SK-N-SH (cell line): Measurements from ENCODE around the gene ACE. TPM values are rescaled to one million over a fixed set of nuclear protein-coding genes. Genes with fewer than 3 reads are reported as not detected.

Source experiments
- CTCF ChIA-PET: fragments of 300-600, 350-600 bp; formaldehyde crosslinking; extraction: SDS; loops from one replicate; lab custom pipeline; 2021; lab: Yijun Ruan, JAX
- POLR2A ChIA-PET: fragments of 350-600 bp; sonication (Branson Sonifier 250); formaldehyde crosslinking; extraction: SDS; loops from one replicate; lab custom pipeline; 2020; ENCODE audit warnings: antibody characterized with exemption, inconsistent platforms; lab: Yijun Ruan, JAX
- DNase-seq: peaks from one replicate; pipeline ENCODE4 v3.0.0; 2012
- H2AFZ ChIP-seq: fragments of 200-600 bp; sonication (generic); 2 replicates; pipeline ENCODE4 v1.8.1; 2016; ENCODE audit warnings: antibody characterized with exemption, mild to moderate bottlenecking, low read depth
- H3F3A ChIP-seq: fragments of 200-600 bp; sonication (generic); replicated peaks from 2 replicates; pipeline ENCODE3; 2016; ENCODE audit warnings: antibody characterized with exemption, mild to moderate bottlenecking; ENCODE audit not compliant: insufficient read depth
- H3K27ac ChIP-seq, 2 experiments: fragments of 200-500 bp in 1 of 2; fragments of 200-600 bp in 1 of 2; sonication (Bioruptor generic) in 1 of 2; sonication (generic), shearing (Covaris generic) in 1 of 2; 2 replicates each; pipeline versions ENCODE4 v1.5.1 to v1.6.1; 2014 to 2016; ENCODE audit warnings: low read depth in 2 of 2, inconsistent platforms in 1 of 2, low read length in 1 of 2, mild to moderate bottlenecking in 1 of 2, mixed read lengths in 1 of 2
- H3K27me3 ChIP-seq: fragments of 200-600 bp; sonication (generic), shearing (Covaris generic); 2 replicates; pipeline ENCODE4 v1.6.1; 2016; ENCODE audit warnings: mixed run types; ENCODE audit not compliant: insufficient read depth
- H3K36me3 ChIP-seq, 2 experiments: fragments of 200-500 bp in 1 of 2; fragments of 200-600 bp in 1 of 2; sonication (Bioruptor generic) in 1 of 2; sonication (generic) in 1 of 2; replicated peaks in 1 of 2; 2 replicates each; pipeline versions ENCODE3 to v1.5.1; 2014 to 2016; ENCODE audit warnings: low read length in 1 of 2, mild to moderate bottlenecking in 1 of 2; ENCODE audit not compliant: insufficient read depth in 2 of 2, control insufficient read depth in 1 of 2
- H3K4me1 ChIP-seq, 2 experiments: fragments of 200-500 bp in 1 of 2; fragments of 200-600 bp in 1 of 2; sonication (Bioruptor generic) in 1 of 2; sonication (generic), shearing (Covaris generic) in 1 of 2; 2 replicates each; pipeline versions ENCODE4 v1.5.1 to v1.6.1; 2014 to 2016; ENCODE audit warnings: low read depth in 1 of 2, low read length in 1 of 2, mixed run types in 1 of 2; ENCODE audit not compliant: insufficient read depth in 2 of 2, control insufficient read depth in 1 of 2
- H3K4me2 ChIP-seq: fragments of 200-600 bp; sonication (generic), shearing (Covaris generic); 2 replicates; pipeline ENCODE4 v1.6.1; 2017; ENCODE audit warnings: mixed run types
- H3K4me3 ChIP-seq, 2 experiments: fragments of 200-500 bp in 1 of 2; fragments of 200-600 bp in 1 of 2; sonication (Bioruptor generic) in 1 of 2; sonication (generic), shearing (Covaris generic) in 1 of 2; 2 replicates each; pipeline versions ENCODE4 v1.5.1 to v1.8.1; 2014 to 2016; ENCODE audit warnings: low read depth in 2 of 2, inconsistent platforms in 1 of 2, low read length in 1 of 2, mild to moderate bottlenecking in 1 of 2, mixed read lengths in 1 of 2, moderate library complexity in 1 of 2
- H3K79me2 ChIP-seq: fragments of 200-600 bp; sonication (generic); 2 replicates; pipeline ENCODE4 v1.8.1; 2017; ENCODE audit warnings: mild to moderate bottlenecking; ENCODE audit not compliant: insufficient read depth
- H3K9ac ChIP-seq: fragments of 200-600 bp; sonication (generic); 2 replicates; pipeline ENCODE4 v1.6.1; 2017; ENCODE audit warnings: mixed run types
- H3K9me2 ChIP-seq: fragments of 200-600 bp; sonication (generic); 2 replicates; pipeline ENCODE4 v1.6.1; 2017; ENCODE audit warnings: mixed run types
- H3K9me3 ChIP-seq: fragments of 200-600 bp; sonication (generic); 2 replicates; pipeline ENCODE4 v1.6.1; 2017; ENCODE audit warnings: mixed run types, mild to moderate bottlenecking, moderate library complexity
- H4K20me1 ChIP-seq: fragments of 200-600 bp; sonication (generic); 2 replicates; pipeline ENCODE4 v1.6.1; 2017; ENCODE audit warnings: mild to moderate bottlenecking, mixed run types; ENCODE audit not compliant: insufficient read depth
- EP300 ChIP-seq, 2 experiments: IDR thresholded peaks; 2 replicates each; pipeline versions ENCODE4 v1.4.0 to v1.6.1; 2012; ENCODE audit warnings: borderline replicate concordance in 1 of 2, low read depth in 1 of 2, low read length in 1 of 2
- EZH2phosphoT487 ChIP-seq: fragments of 200-600 bp; sonication (generic); IDR thresholded peaks from 2 replicates; pipeline ENCODE4 v1.6.1; 2017; ENCODE audit warnings: low read depth, mixed run types, mild to moderate bottlenecking, antibody characterized with exemption, moderate library complexity, borderline replicate concordance
- GATA2 ChIP-seq: sonication (generic); formaldehyde crosslinking; IDR thresholded peaks from 2 replicates; pipeline ENCODE4 v1.5.0; 2020; ENCODE audit warnings: mild to moderate bottlenecking, missing genetic modification reagents
- MAX ChIP-seq: IDR thresholded peaks from 2 replicates; pipeline ENCODE4 v1.4.0; 2012; ENCODE audit warnings: low read depth
- NFIC ChIP-seq: IDR thresholded peaks from 2 replicates; pipeline ENCODE4 v1.4.0; 2012; ENCODE audit warnings: borderline replicate concordance
- RAD21 ChIP-seq: IDR thresholded peaks from 2 replicates; pipeline ENCODE4 v1.6.1; 2012; ENCODE audit warnings: mild to moderate bottlenecking, low read length
- RCOR1 ChIP-seq: fragments of 150-350 bp; IDR thresholded peaks from 2 replicates; pipeline ENCODE4 v1.6.1; 2017; ENCODE audit warnings: antibody characterized with exemption, low read length
- SIN3A ChIP-seq: IDR thresholded peaks from 2 replicates; pipeline ENCODE4 v1.6.1; 2012; ENCODE audit warnings: low read depth, mild to moderate bottlenecking, low read length, moderate library complexity, borderline replicate concordance
- TCF12 ChIP-seq: IDR thresholded peaks from 2 replicates; pipeline ENCODE4 v1.4.0; 2012
- USF1 ChIP-seq: IDR thresholded peaks from 2 replicates; pipeline ENCODE4 v1.4.0; 2012; ENCODE audit warnings: low read depth, borderline replicate concordance
- USF2 ChIP-seq: fragments of 150-350 bp; IDR thresholded peaks from 2 replicates; pipeline ENCODE4 v1.6.1; 2017; ENCODE audit warnings: antibody characterized with exemption, low read length, low read depth, borderline replicate concordance
- WGBS: methylation state at CpG from one replicate; pipeline ENCODE4 v1.1.6; 2017; ENCODE audit warnings: low lambda C conversion rate; 5-methylcytosine and 5-hydroxymethylcytosine counted together
- polyA plus RNA-seq, 3 experiments: library from polyadenylated mRNA; depleted of rRNA; stranded (reverse); fragments of >200 nt; gene quantifications; 2 replicates each; pipeline ENCODE4 v1.2.3, GENCODE V29; 2012
- TF ChIP-seq, protein P1 (sequence below): fragments of 200-600 bp; sonication (generic); IDR thresholded peaks from 2 replicates; pipeline ENCODE4 v1.6.1; 2017; ENCODE audit warnings: antibody characterized with exemption, mild to moderate bottlenecking, moderate library complexity
- TF ChIP-seq, protein P2 (sequence below): IDR thresholded peaks from 2 replicates; pipeline ENCODE4; 2012
- TF ChIP-seq, protein P3 (sequence below): IDR thresholded peaks from 2 replicates; pipeline ENCODE4 v1.6.1; 2012; ENCODE audit warnings: mild to moderate bottlenecking, low read depth, low read length, moderate library complexity

The ACE gene
- polyA plus RNA-seq, 1 of the 3 experiments (the other 2 are of a cell fraction), result 12.1 TPM

- DNase-seq, result no peak
- Histone ChIP-seq H3K9me3 (no peaks in the 10 kb centered on the region), H3K36me3 (no peaks in the 10 kb centered on the region), H3K4me1 (peaks cover 0 to 29% of the 10 kb centered on the region in 2 experiments; a peak in 1 of 4 replicates), H3F3A (no peaks in the 10 kb centered on the region), H4K20me1 (no peaks in the 10 kb centered on the region), H3K27me3 (peaks cover 5% of the 10 kb centered on the region; the same call in 1 of the 2 replicates), H3K27ac (peak overlapping the region in 1 of 2 experiments; percentile 23; a peak in 1 of 4 replicates), H3K9ac (no peak overlapping the region), H3K79me2 (no peaks in the 10 kb centered on the region), H2AFZ (no peak overlapping the region), H3K4me3 (no peak overlapping the region), H3K9me2 (no peaks in the 10 kb centered on the region), H3K4me2 (no peak overlapping the region)
- no peak for TF ChIP-seq RAD21
- TF ChIP-seq SIN3A, result no peak
- TF ChIP-seq TCF12, result no peak
- TF ChIP-seq, protein P1, sequence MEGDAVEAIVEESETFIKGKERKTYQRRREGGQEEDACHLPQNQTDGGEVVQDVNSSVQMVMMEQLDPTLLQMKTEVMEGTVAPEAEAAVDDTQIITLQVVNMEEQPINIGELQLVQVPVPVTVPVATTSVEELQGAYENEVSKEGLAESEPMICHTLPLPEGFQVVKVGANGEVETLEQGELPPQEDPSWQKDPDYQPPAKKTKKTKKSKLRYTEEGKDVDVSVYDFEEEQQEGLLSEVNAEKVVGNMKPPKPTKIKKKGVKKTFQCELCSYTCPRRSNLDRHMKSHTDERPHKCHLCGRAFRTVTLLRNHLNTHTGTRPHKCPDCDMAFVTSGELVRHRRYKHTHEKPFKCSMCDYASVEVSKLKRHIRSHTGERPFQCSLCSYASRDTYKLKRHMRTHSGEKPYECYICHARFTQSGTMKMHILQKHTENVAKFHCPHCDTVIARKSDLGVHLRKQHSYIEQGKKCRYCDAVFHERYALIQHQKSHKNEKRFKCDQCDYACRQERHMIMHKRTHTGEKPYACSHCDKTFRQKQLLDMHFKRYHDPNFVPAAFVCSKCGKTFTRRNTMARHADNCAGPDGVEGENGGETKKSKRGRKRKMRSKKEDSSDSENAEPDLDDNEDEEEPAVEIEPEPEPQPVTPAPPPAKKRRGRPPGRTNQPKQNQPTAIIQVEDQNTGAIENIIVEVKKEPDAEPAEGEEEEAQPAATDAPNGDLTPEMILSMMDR, result no peak
- TF ChIP-seq USF2, result no peak
- TF ChIP-seq, protein P2, sequence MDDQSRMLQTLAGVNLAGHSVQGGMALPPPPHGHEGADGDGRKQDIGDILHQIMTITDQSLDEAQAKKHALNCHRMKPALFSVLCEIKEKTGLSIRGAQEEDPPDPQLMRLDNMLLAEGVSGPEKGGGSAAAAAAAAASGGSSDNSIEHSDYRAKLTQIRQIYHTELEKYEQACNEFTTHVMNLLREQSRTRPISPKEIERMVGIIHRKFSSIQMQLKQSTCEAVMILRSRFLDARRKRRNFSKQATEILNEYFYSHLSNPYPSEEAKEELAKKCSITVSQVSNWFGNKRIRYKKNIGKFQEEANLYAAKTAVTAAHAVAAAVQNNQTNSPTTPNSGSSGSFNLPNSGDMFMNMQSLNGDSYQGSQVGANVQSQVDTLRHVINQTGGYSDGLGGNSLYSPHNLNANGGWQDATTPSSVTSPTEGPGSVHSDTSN, result no peak
- TF ChIP-seq NFIC, result no peak
- no peak for TF ChIP-seq EP300 (IDR thresholded peaks at IDR 0.05; ENCODE audit: borderline replicate concordance in 1 of 2, low read depth in 1 of 2, low read length in 1 of 2)
- TF ChIP-seq RCOR1, result no peak
- TF ChIP-seq EZH2phosphoT487, result no peak
- TF ChIP-seq, protein P3, sequence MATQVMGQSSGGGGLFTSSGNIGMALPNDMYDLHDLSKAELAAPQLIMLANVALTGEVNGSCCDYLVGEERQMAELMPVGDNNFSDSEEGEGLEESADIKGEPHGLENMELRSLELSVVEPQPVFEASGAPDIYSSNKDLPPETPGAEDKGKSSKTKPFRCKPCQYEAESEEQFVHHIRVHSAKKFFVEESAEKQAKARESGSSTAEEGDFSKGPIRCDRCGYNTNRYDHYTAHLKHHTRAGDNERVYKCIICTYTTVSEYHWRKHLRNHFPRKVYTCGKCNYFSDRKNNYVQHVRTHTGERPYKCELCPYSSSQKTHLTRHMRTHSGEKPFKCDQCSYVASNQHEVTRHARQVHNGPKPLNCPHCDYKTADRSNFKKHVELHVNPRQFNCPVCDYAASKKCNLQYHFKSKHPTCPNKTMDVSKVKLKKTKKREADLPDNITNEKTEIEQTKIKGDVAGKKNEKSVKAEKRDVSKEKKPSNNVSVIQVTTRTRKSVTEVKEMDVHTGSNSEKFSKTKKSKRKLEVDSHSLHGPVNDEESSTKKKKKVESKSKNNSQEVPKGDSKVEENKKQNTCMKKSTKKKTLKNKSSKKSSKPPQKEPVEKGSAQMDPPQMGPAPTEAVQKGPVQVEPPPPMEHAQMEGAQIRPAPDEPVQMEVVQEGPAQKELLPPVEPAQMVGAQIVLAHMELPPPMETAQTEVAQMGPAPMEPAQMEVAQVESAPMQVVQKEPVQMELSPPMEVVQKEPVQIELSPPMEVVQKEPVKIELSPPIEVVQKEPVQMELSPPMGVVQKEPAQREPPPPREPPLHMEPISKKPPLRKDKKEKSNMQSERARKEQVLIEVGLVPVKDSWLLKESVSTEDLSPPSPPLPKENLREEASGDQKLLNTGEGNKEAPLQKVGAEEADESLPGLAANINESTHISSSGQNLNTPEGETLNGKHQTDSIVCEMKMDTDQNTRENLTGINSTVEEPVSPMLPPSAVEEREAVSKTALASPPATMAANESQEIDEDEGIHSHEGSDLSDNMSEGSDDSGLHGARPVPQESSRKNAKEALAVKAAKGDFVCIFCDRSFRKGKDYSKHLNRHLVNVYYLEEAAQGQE, result no peak
- TF ChIP-seq USF1, result no peak
- no peak for TF ChIP-seq MAX
- no peak for TF ChIP-seq GATA2 (CRISPR knock-in tag)
- ChIA-PET CTCF (interaction anchor here (0.9 to 3.0 kb wide), 7 partner anchors 13 to 125 kb away, joined by 3 to 12 read pairs (median 4); no protein-coding TSS in a partner anchor), POLR2A (interaction anchor here (0.7 to 1.9 kb wide), 4 partner anchors 19 to 100 kb away, joined by 3 to 5 read pairs (median 4); partner anchors contain the start of gene DCAF7)
- WGBS, result 73% methylated on average over 6 of the region's 10 CpGs
Measured at GRCh38 chr17:63531022-63531965, 54.4 kb downstream of the ACE start.
